ENCODE measurements around the gene SLC23A2.

Gene SLC23A2

DNA sequence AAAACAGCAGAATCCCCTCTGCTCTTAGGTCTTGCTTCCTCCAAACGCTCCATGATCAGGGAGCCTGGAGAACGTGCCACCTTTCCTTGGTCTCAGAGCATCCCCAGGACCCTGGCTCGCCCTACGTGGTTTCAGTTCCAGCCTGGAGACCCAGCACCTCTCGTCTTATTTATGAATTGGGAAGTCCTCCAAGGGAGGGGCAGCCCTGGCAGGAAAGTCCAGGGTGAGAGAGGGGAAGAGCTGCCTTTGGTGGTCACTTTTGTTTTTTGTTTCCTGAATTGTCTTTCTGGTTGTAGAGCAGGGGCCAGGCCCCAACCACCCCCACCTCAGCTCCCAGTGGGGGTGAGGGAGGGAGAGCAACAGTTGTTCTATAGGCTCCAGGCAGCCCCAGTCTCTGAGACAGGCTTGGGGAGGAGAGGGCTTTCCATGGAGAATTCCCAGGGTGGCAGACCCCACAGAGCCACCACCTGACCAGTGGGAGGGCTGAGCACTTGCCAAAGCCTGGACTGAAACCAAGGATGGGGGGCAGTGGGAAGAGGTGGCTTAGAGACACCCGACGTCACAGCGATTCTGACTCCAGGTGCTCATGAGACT, 190.8 kb downstream of the SLC23A2 start:
- no peak for DNase-seq

GRCh38 chr20:4809707-4810106, 191.6 kb downstream of the SLC23A2 start:
- peak; percentile 29 for DNase-seq

DNA sequence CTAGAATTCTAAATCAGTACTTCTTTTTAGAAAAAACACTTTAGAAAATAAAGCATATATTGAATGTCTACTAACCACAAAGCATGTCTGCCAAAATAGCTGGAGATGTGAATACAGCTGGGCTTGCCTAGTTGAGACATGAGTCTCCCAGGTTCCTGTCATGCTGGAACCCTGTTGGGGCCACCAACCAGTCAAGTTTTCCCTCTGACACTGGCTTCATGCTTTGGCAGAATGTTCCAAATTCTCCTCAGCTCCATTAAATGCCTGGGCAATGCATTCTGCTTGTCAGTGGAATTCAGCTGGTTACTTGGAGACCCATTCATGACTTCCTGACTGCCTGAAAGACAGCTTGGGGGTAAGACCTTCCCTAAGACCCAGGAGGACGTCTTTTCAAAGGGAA, 192.4 kb downstream of the SLC23A2 start:
- DNase-seq = no peak

- no peak for DNase-seq
Measured at GRCh38 chr20:4805663-4806449, 195.5 kb downstream of the SLC23A2 start.

DNA sequence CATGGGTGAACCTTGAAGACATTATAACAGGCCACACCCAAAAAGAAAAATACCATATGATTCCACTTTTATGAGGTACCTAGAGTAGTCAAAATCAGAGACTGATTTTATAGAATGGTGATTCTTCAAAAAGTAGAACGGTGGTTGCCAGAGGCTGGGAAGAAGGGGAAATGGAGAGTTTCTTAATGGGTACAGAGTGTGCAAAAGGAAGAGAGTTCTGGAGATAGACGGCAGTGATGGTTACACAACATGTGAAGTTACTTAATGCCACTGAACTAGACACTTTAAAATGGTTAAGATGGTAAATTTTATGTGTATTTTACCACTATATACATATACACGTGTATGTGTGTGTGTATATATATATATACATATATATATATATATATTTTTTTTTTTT, 198.8 kb downstream of the SLC23A2 start:
- DNase-seq = no peak
